ENCODE results near the gene MYO10.

Gene MYO10

GRCh38 chr5:16616536-16617273 lies 319.4 kb downstream of the MYO10 start, which contains the start of gene RETREG1 (continued):
- no peak; the same call in 1 of the 2 replicates for TF ChIP-seq PATZ1 (tag by site-specific recombination; IDR thresholded peaks at IDR 0.05)
- no peak; the same call in 1 of the 2 replicates for TF ChIP-seq KLF8 (tag by site-specific recombination; IDR thresholded peaks at IDR 0.05)
- peak; percentile 58 for TF ChIP-seq YY1 (tag by site-specific recombination; IDR thresholded peaks at IDR 0.05)
- TF ChIP-seq ZNF580 (tag by site-specific recombination; IDR thresholded peaks at IDR 0.05), result no peak
- TF ChIP-seq ZNF521 (tag by site-specific recombination; IDR thresholded peaks at IDR 0.05), result no peak
- no peak for TF ChIP-seq ZNF433 (tag by site-specific recombination; IDR thresholded peaks at IDR 0.05; ENCODE audit: low read depth)
- no peak for TF ChIP-seq ZNF19 (tag by site-specific recombination; IDR thresholded peaks at IDR 0.05; ENCODE audit: low read depth)
- no peak for TF ChIP-seq ZNF341 (tag by site-specific recombination; IDR thresholded peaks at IDR 0.05; ENCODE audit: low read depth)
- no peak for TF ChIP-seq ZNF548 (tag by site-specific recombination; IDR thresholded peaks at IDR 0.05)
- TF ChIP-seq ZNF112 (tag by site-specific recombination; IDR thresholded peaks at IDR 0.05), result no peak
- TF ChIP-seq ZNF354C (tag by site-specific recombination; IDR thresholded peaks at IDR 0.05; ENCODE audit: borderline replicate concordance, low read depth), result no peak
- TF ChIP-seq ZNF175 (tag by site-specific recombination; IDR thresholded peaks at IDR 0.05), result no peak
- TF ChIP-seq ZBTB48 (tag by site-specific recombination; IDR thresholded peaks at IDR 0.05), result no peak
- no peak for TF ChIP-seq ZNF184 (tag by site-specific recombination; IDR thresholded peaks at IDR 0.05)
- no peak for TF ChIP-seq ZBTB49 (tag by site-specific recombination; IDR thresholded peaks at IDR 0.05; ENCODE audit: low read depth)
- no peak for TF ChIP-seq FEZF1 (tag by site-specific recombination; IDR thresholded peaks at IDR 0.05)
- TF ChIP-seq ZNF692 (tag by site-specific recombination; IDR thresholded peaks at IDR 0.05), result no peak
- TF ChIP-seq EGR2 (tag by site-specific recombination; IDR thresholded peaks at IDR 0.05; ENCODE audit: low read depth), result no peak
- TF ChIP-seq KLF16 (tag by site-specific recombination; IDR thresholded peaks at IDR 0.05), result no peak
- no peak for TF ChIP-seq ZNF280D (tag by site-specific recombination; IDR thresholded peaks at IDR 0.05)
- TF ChIP-seq ZNF23 (tag by site-specific recombination; IDR thresholded peaks at IDR 0.05; ENCODE audit: borderline replicate concordance), result no peak
- TF ChIP-seq ZNF561 (tag by site-specific recombination; IDR thresholded peaks at IDR 0.05; ENCODE audit: borderline replicate concordance), result 0 out of 2 replicates have a peak, but pooled peaks have one; percentile 62
- TF ChIP-seq ZNF2 (tag by site-specific recombination; IDR thresholded peaks at IDR 0.05), result no peak
- TF ChIP-seq ZNF529 (tag by site-specific recombination; IDR thresholded peaks at IDR 0.05; ENCODE audit: insufficient replicate concordance), result no peak
- peak; percentile 66; the same call in 1 of the 2 replicates for TF ChIP-seq KLF7 (tag by site-specific recombination; IDR thresholded peaks at IDR 0.05; ENCODE audit: borderline replicate concordance)
- no peak for TF ChIP-seq PRDM4 (tag by site-specific recombination; IDR thresholded peaks at IDR 0.05)
- peak; percentile 92; the same call in 1 of the 2 replicates for TF ChIP-seq ZSCAN30 (tag by site-specific recombination; IDR thresholded peaks at IDR 0.05)
- TF ChIP-seq ZSCAN23 (tag by site-specific recombination; IDR thresholded peaks at IDR 0.05), result no peak
- no peak for TF ChIP-seq ZNF792 (tag by site-specific recombination; IDR thresholded peaks at IDR 0.05)
